Activated CD8-positive, alpha-beta memory T cell treated with anti-CD3 and anti-CD28 coated beads, Interleukin-2, amount 50 U/mL, for 24 hours (primary cell): Measurements from ENCODE around the gene MTERF4.

Source experiments
- DNase-seq: peaks from one replicate; pipeline ENCODE4 v3.0.0-alpha.2; 2020; ENCODE audit errors: extremely low read depth

The MTERF4 gene

GRCh38 chr2:241068942-241069810, 32.9 kb downstream of the MTERF4 start:
- no peak for DNase-seq

- no peak for DNase-seq
Observed at GRCh38 chr2:241068136-241068941, 33.7 kb downstream of the MTERF4 start.

GRCh38 chr2:241067501-241068135, 34.5 kb downstream of the MTERF4 start:
- DNase-seq: no peak

GRCh38 chr2:241066893-241067341, 35.2 kb downstream of the MTERF4 start:
- no peak for DNase-seq

GRCh38 chr2:241066171-241066892, 35.8 kb downstream of the MTERF4 start:
- no peak for DNase-seq

GRCh38 chr2:241065355-241065803, 36.7 kb downstream of the MTERF4 start:
- DNase-seq: no peak

- no peak for DNase-seq
Observed at GRCh38 chr2:241064802-241065354, 37.2 kb downstream of the MTERF4 start.

- no peak for DNase-seq
Observed at GRCh38 chr2:241064008-241064801, 37.9 kb downstream of the MTERF4 start.

- no peak for DNase-seq
Observed at GRCh38 chr2:241063587-241063986, 38.5 kb downstream of the MTERF4 start.

GRCh38 chr2:241063093-241063551, 39.0 kb downstream of the MTERF4 start:
- DNase-seq: no peak

GRCh38 chr2:241062389-241063092, 39.5 kb downstream of the MTERF4 start:
- no peak for DNase-seq

GRCh38 chr2:241061275-241061674, 40.8 kb downstream of the MTERF4 start:
- no peak for DNase-seq

GRCh38 chr2:241053576-241054251, 48.4 kb downstream of the MTERF4 start:
- no peak for DNase-seq

GRCh38 chr2:241052677-241053360, 49.3 kb downstream of the MTERF4 start:
- no peak for DNase-seq

GRCh38 chr2:241051578-241052487, 50.3 kb downstream of the MTERF4 start:
- no peak for DNase-seq

GRCh38 chr2:241050624-241051577, 51.2 kb downstream of the MTERF4 start:
- DNase-seq: no peak
